ENCODE measurements around the gene MAP3K2.

DNA sequence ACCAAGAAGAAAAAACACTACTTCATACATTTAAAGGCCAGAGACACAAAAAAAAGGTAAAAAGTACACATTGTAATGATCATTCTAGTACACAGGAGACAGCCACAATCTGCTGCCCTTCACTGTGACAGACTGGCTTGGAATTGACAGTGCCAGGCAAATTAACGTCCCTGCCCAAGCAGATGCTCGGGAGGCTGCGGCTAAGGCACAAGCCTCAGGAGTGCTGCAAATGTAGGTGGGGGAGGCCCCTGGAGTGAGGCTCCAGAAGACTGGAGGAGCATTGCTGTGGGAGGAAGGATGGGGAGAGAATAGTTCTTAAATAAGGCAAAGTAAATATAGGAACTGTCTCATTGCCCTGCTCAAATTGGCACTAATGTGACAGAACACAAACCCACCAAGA lies 112.4 kb downstream of the MAP3K2 start:
- TF ChIP-seq, protein P1, sequence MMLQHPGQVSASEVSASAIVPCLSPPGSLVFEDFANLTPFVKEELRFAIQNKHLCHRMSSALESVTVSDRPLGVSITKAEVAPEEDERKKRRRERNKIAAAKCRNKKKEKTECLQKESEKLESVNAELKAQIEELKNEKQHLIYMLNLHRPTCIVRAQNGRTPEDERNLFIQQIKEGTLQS (IDR thresholded peaks at IDR 0.05; ENCODE audit: borderline replicate concordance, extremely low read depth, low read depth, low read length), result no peak
- TF ChIP-seq PAX5 (IDR thresholded peaks at IDR 0.05; ENCODE audit: borderline replicate concordance, low read depth, low read length), result no peak
- TF ChIP-seq ZNF217 (IDR thresholded peaks at IDR 0.05), result no peak
- TF ChIP-seq MEF2A (IDR thresholded peaks at IDR 0.05; ENCODE audit: insufficient read depth, low read depth, low read length), result no peak
- no peak for TF ChIP-seq POLR2A (IDR thresholded peaks at IDR 0.05; ENCODE audit: low read depth, low read length)
- TF ChIP-seq, protein P2, sequence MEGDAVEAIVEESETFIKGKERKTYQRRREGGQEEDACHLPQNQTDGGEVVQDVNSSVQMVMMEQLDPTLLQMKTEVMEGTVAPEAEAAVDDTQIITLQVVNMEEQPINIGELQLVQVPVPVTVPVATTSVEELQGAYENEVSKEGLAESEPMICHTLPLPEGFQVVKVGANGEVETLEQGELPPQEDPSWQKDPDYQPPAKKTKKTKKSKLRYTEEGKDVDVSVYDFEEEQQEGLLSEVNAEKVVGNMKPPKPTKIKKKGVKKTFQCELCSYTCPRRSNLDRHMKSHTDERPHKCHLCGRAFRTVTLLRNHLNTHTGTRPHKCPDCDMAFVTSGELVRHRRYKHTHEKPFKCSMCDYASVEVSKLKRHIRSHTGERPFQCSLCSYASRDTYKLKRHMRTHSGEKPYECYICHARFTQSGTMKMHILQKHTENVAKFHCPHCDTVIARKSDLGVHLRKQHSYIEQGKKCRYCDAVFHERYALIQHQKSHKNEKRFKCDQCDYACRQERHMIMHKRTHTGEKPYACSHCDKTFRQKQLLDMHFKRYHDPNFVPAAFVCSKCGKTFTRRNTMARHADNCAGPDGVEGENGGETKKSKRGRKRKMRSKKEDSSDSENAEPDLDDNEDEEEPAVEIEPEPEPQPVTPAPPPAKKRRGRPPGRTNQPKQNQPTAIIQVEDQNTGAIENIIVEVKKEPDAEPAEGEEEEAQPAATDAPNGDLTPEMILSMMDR (IDR thresholded peaks at IDR 0.05 in 2 of 3, conservative IDR thresholded peaks at IDR 0.05 in 1 of 3; ENCODE audit: control insufficient read depth in 2 of 3, extremely low read depth in 1 of 3, insufficient read depth in 1 of 3, low read depth in 3 of 3, low read length in 3 of 3), result no peak
